Loucy (cell line): Measurements from ENCODE around the gene CGB1.
"Not testable (repeated sequence)": the region's sequence is repeated elsewhere in the genome, so short reads cannot be mapped to it uniquely, and the experiment has no call there.

Experiments
- H2AFZ ChIP-seq: fragments of 200-600 bp; sonication (generic); 2 replicates; pipeline ENCODE4 v1.6.0; 2016; ENCODE audit warnings: antibody characterized with exemption, mild to moderate bottlenecking, low read length, moderate library complexity
- H3F3A ChIP-seq: fragments of 200-600 bp; 2 replicates; pipeline ENCODE4 v1.6.0; 2016; ENCODE audit warnings: antibody characterized with exemption, low read depth, mild to moderate bottlenecking
- H3K27me3 ChIP-seq: fragments of 200-600 bp; sonication (generic); 2 replicates; pipeline ENCODE4 v1.6.1; 2014; ENCODE audit warnings: low read length, mild to moderate bottlenecking; ENCODE audit not compliant: insufficient read depth, poor library complexity, severe bottlenecking
- H3K36me3 ChIP-seq: fragments of 200-600 bp; sonication (generic); 2 replicates; pipeline ENCODE4 v1.6.1; 2016; ENCODE audit warnings: low read length; ENCODE audit not compliant: insufficient read depth
- H3K4me1 ChIP-seq: fragments of 200-600 bp; sonication (generic); 2 replicates; pipeline ENCODE4 v1.5.1; 2014; ENCODE audit warnings: low read length, mild to moderate bottlenecking; ENCODE audit not compliant: insufficient read depth, poor library complexity, severe bottlenecking
- H3K4me2 ChIP-seq: fragments of 200-600 bp; sonication (generic); 2 replicates; pipeline ENCODE4 v1.6.0; 2014; ENCODE audit warnings: antibody characterized with exemption, low read length, low read depth, mild to moderate bottlenecking; ENCODE audit not compliant: poor library complexity, severe bottlenecking
- H3K4me3 ChIP-seq: fragments of 200-600 bp; sonication (generic); 2 replicates; pipeline ENCODE4 v1.5.1; 2014; ENCODE audit warnings: low read length, mild to moderate bottlenecking, mixed read lengths; ENCODE audit not compliant: poor library complexity, severe bottlenecking
- H3K79me2 ChIP-seq: fragments of 200-600 bp; sonication (generic); 2 replicates; pipeline ENCODE4 v1.6.1; 2014; ENCODE audit warnings: low read length; ENCODE audit not compliant: insufficient read depth
- H3K9ac ChIP-seq: fragments of 200-600 bp; sonication (generic); 2 replicates; pipeline ENCODE4 v1.6.0; 2014; ENCODE audit warnings: mild to moderate bottlenecking, low read depth, low read length, moderate library complexity; ENCODE audit not compliant: poor library complexity, severe bottlenecking
- H3K9me2 ChIP-seq: fragments of 200-600 bp; sonication (generic); replicated peaks from 2 replicates; pipeline ENCODE4 v1.6.1; 2016; ENCODE audit warnings: low read depth, low read length, mixed read lengths
- H3K9me3 ChIP-seq: fragments of 200-600 bp; sonication (generic); 2 replicates; pipeline ENCODE4 v1.6.1; 2014; ENCODE audit warnings: mild to moderate bottlenecking, antibody characterized with exemption, low read length, low read depth; ENCODE audit not compliant: insufficient read depth
- H4K20me1 ChIP-seq: fragments of 200-600 bp; sonication (generic); 2 replicates; pipeline ENCODE4 v1.6.0; 2014; ENCODE audit warnings: antibody characterized with exemption, low read length, mild to moderate bottlenecking; ENCODE audit not compliant: insufficient read depth, poor library complexity, severe bottlenecking
- CTCF ChIP-seq: fragments of 200-600 bp; sonication (generic); conservative IDR thresholded peaks from 2 replicates; pipeline ENCODE4 v1.5.1; 2014; ENCODE audit warnings: mild to moderate bottlenecking, antibody characterized with exemption, low read length
- EZH2phosphoT487 ChIP-seq: fragments of 200-600 bp; IDR thresholded peaks from 2 replicates; pipeline ENCODE4 v1.6.1; 2018; ENCODE audit warnings: antibody characterized with exemption, mild to moderate bottlenecking, moderate library complexity, borderline replicate concordance

The CGB1 gene

GRCh38 chr19:49042177-49042576, 5.5 kb upstream of the CGB1 start:
- no peak overlapping the region for H3K4me3 ChIP-seq
- no peak overlapping the region for H3K4me2 ChIP-seq
- no peak overlapping the region for H3K9ac ChIP-seq
- H3K79me2 ChIP-seq: no peaks in the 10 kb centered on the region
- no peaks in the 10 kb centered on the region for H3K27me3 ChIP-seq
- TF ChIP-seq EZH2phosphoT487 (no peak), CTCF (no peak)
- H2AFZ ChIP-seq: no peak overlapping the region
- H3F3A ChIP-seq: no peaks in the 10 kb centered on the region
- no peaks in the 10 kb centered on the region for H3K36me3 ChIP-seq
- H3K9me2 ChIP-seq: no peaks in the 10 kb centered on the region
- H3K4me1 ChIP-seq: no peaks in the 10 kb centered on the region
- H4K20me1 ChIP-seq: no peaks in the 10 kb centered on the region
- H3K9me3 ChIP-seq: no peaks in the 10 kb centered on the region

- not testable (repeated sequence) for H2AFZ ChIP-seq, H3K4me3 ChIP-seq, H3K79me2 ChIP-seq, H3K4me1 ChIP-seq, H3K27me3 ChIP-seq, H3K9me3 ChIP-seq, H4K20me1 ChIP-seq, H3K9me2 ChIP-seq, H3K9ac ChIP-seq, H3K36me3 ChIP-seq, H3F3A ChIP-seq, H3K4me2 ChIP-seq
These were observed 3.0 kb upstream of the CGB1 start for GRCh38 chr19:49039736-49040135.

DNA sequence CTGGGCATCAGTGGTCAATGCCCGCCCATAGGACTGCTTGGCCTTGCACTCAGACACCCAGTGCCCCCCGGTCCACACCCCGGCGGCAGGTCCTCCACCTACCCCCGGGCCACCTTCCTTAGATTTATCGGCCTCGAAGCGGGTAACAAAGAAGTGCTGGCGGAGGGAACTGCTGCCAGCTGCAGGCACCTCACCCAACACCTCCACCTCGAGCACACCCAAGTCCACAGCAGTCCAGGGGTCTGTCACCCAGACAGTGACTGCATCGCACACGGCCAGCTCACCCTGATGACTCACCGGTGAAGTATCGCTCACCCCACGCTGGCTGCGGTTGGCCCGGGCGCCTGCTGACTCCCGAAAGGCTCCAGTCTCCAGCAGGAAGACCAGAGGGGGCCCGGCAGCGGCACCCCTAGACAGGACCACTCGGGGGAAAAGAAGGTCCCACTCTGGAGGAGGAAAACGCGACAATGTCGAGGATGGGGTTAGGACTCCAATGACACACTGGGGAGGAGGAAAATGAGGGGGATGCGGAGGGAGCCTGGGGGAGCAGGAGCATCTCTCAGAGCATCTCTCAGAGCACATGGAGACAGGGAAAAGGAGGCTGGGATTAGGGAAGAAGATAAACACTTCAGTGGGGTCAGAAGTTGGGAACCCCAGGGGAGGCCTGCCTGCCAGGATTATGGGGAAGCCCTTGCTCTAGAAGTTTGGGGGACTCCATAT, 2.0 kb upstream of the CGB1 start:
- not testable (repeated sequence) for H3K36me3 ChIP-seq, H3F3A ChIP-seq, H3K4me1 ChIP-seq, H3K4me2 ChIP-seq, H4K20me1 ChIP-seq, H3K79me2 ChIP-seq, H3K27me3 ChIP-seq, H3K9me3 ChIP-seq, H3K9ac ChIP-seq, H3K9me2 ChIP-seq, H2AFZ ChIP-seq, H3K4me3 ChIP-seq

DNA sequence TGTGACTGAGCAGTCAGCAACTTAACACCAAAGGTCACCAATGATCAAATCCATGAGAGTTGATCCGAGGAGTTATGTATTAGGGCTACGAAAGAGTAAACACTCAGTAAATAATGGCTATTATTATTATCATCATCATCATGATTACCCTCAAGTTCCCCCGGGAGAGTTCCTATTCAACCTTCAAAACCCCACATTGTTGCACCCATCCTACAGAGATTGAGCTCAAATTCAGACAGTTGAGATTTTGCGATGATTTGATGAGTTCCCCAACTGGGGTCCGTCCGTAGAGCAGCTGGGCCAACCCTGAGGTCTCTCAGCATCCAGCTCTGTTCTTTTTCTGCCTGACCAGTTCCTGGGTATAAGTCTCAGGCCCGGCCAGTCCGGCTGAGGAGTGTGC, 1.4 kb upstream of the CGB1 start:
- not testable (repeated sequence) for H3K36me3 ChIP-seq

More for the DNA sequence above, 1.4 kb upstream of the CGB1 start:
- not testable (repeated sequence) for H3K9ac ChIP-seq, H3K4me1 ChIP-seq, H3K27me3 ChIP-seq, H4K20me1 ChIP-seq, H3K9me2 ChIP-seq, H2AFZ ChIP-seq, H3K9me3 ChIP-seq, H3K4me2 ChIP-seq, H3F3A ChIP-seq, H3K4me3 ChIP-seq, H3K79me2 ChIP-seq
